H1 (cell line): ENCODE measurements around the gene SPTAN1. TPM values are rescaled to one million over a fixed set of nuclear protein-coding genes. Genes with fewer than 3 reads are reported as not detected.

Experiments used
- CTCF ChIA-PET: fragments of 300-600 bp; sonication (Branson Sonifier 250); formaldehyde crosslinking; loops from one replicate; lab custom pipeline; 2021; ENCODE audit not compliant: partially characterized antibody; lab: Charles Lee
- POLR2A ChIA-PET: fragments of 300-600 bp; sonication (Branson Sonifier 250); formaldehyde crosslinking; loops from one replicate; lab custom pipeline; 2021; ENCODE audit warnings: inconsistent platforms; ENCODE audit not compliant: partially characterized antibody; lab: Charles Lee
- DNase-seq, 2 experiments: peaks; one replicate each; pipeline versions ENCODE4 v3.0.0 to v3.0.0-alpha.2; 2010 to 2022; ENCODE audit warnings: low spot score in 2 of 2, low read depth in 1 of 2, mixed read lengths in 1 of 2
- FAIRE-seq: peaks from 2 replicates; lab custom pipeline; 2011; peaks lifted over from hg19 to GRCh38; lab: Jason Lieb, UNC
- H2AFZ ChIP-seq: 2 replicates; pipeline ENCODE4 v1.8.1; 2012; ENCODE audit warnings: low read length, inconsistent platforms
- H2AK5ac ChIP-seq: 2 replicates; pipeline ENCODE4 v1.6.1; 2013; ENCODE audit warnings: low read depth, low read length
- H2BK120ac ChIP-seq: replicated peaks from 2 replicates; pipeline ENCODE3; 2013; ENCODE audit warnings: low read depth, low read length, inconsistent platforms
- H2BK12ac ChIP-seq: 2 replicates; pipeline ENCODE4 v1.6.1; 2013; ENCODE audit warnings: low read depth, low read length
- H2BK15ac ChIP-seq: 2 replicates; pipeline ENCODE4 v1.6.1; 2013; ENCODE audit warnings: low read length
- H2BK20ac ChIP-seq: 2 replicates; pipeline ENCODE4 v1.6.1; 2013; ENCODE audit warnings: low read length
- H2BK5ac ChIP-seq: 2 replicates; pipeline ENCODE4 v1.6.1; 2013; ENCODE audit warnings: low read depth, low read length
- H3K14ac ChIP-seq: 2 replicates; pipeline ENCODE4 v1.6.1; 2013; ENCODE audit warnings: inconsistent platforms; ENCODE audit not compliant: insufficient read length
- H3K18ac ChIP-seq: 2 replicates; pipeline ENCODE4 v1.6.1; 2013; ENCODE audit warnings: low read length; ENCODE audit errors: extremely low read depth
- H3K23ac ChIP-seq: 2 replicates; pipeline ENCODE4 v1.6.1; 2013; ENCODE audit warnings: inconsistent platforms; ENCODE audit not compliant: insufficient read length
- H3K23me2 ChIP-seq: 2 replicates; pipeline ENCODE4 v1.6.1; 2013; ENCODE audit warnings: low read depth, low read length
- H3K27ac ChIP-seq: 2 replicates; pipeline ENCODE4 v1.6.1; 2011; ENCODE audit warnings: low read depth, low read length, inconsistent platforms
- H3K27me3 ChIP-seq, 4 experiments: replicated peaks in 1 of 4; 1 replicate in 1 of 4; 2 replicates in 3 of 4; pipeline versions ENCODE4 v1.6.1 to v1.8.1; 2011 to 2013; ENCODE audit warnings: low read length in 3 of 4, mild to moderate bottlenecking in 3 of 4, inconsistent platforms in 2 of 4, mixed read lengths in 2 of 4, moderate library complexity in 1 of 4; ENCODE audit not compliant: control insufficient read depth in 3 of 4, insufficient read depth in 3 of 4; ENCODE audit errors: extremely low read depth in 1 of 4
- H3K36me3 ChIP-seq, 4 experiments: 2 replicates each; pipeline versions ENCODE4 v1.6.1 to v1.8.1; 2011 to 2013; ENCODE audit warnings: mild to moderate bottlenecking in 4 of 4, low read length in 3 of 4, moderate library complexity in 2 of 4, control low read depth in 1 of 4, inconsistent platforms in 1 of 4; ENCODE audit not compliant: insufficient read depth in 4 of 4, control insufficient read depth in 2 of 4
- H3K4ac ChIP-seq: replicated peaks from 2 replicates; pipeline ENCODE3; 2013; ENCODE audit warnings: low read length, low read depth, mixed read lengths, inconsistent platforms; ENCODE audit not compliant: insufficient read length
- H3K4me1 ChIP-seq, 4 experiments: replicated peaks in 1 of 4; 1 replicate in 1 of 4; 2 replicates in 3 of 4; pipeline versions ENCODE4 v1.6.1 to v1.8.1; 2011 to 2013; ENCODE audit warnings: low read length in 3 of 4, inconsistent platforms in 2 of 4, mixed read lengths in 1 of 4; ENCODE audit not compliant: insufficient read depth in 4 of 4, control insufficient read depth in 3 of 4
- H3K4me2 ChIP-seq, 2 experiments: 2 replicates each; pipeline versions ENCODE4 v1.6.1 to v1.8.1; 2011 to 2013; ENCODE audit warnings: low read depth in 2 of 2, low read length in 2 of 2, control low read depth in 1 of 2, inconsistent platforms in 1 of 2, mild to moderate bottlenecking in 1 of 2; ENCODE audit not compliant: insufficient read depth in 1 of 2
- H3K4me3 ChIP-seq, 4 experiments: fragments of 200-600, 300-600 bp in 1 of 4; sonication (generic), shearing (Covaris generic), sonication (Bioruptor Twin) in 1 of 4; 2 replicates each; pipeline versions ENCODE4 v1.5.1 to v1.8.1; 2011 to 2016; ENCODE audit warnings: low read length in 4 of 4, low read depth in 3 of 4, control low read depth in 2 of 4, inconsistent platforms in 2 of 4, mild to moderate bottlenecking in 2 of 4, mixed read lengths in 1 of 4, moderate library complexity in 1 of 4; ENCODE audit not compliant: insufficient read depth in 2 of 4; ENCODE audit errors: extremely low read depth in 1 of 4
- H3K56ac ChIP-seq: replicated peaks from 2 replicates; pipeline ENCODE3; 2013; ENCODE audit warnings: low read depth, mild to moderate bottlenecking, mixed read lengths, low read length, inconsistent platforms; ENCODE audit not compliant: insufficient read length
- H3K79me1 ChIP-seq: 2 replicates; pipeline ENCODE4 v1.6.1; 2013; ENCODE audit warnings: low read depth, low read length, control low read depth
- H3K79me2 ChIP-seq, 2 experiments: 2 replicates each; pipeline versions ENCODE4 v1.6.1 to v1.8.1; 2012 to 2013; ENCODE audit warnings: low read length in 2 of 2, mild to moderate bottlenecking in 2 of 2, inconsistent platforms in 1 of 2; ENCODE audit not compliant: insufficient read depth in 2 of 2, control insufficient read depth in 1 of 2
- H3K9ac ChIP-seq, 4 experiments: replicated peaks in 1 of 4; 1 replicate in 1 of 4; 2 replicates in 3 of 4; pipeline versions ENCODE4 v1.6.1 to v1.8.1; 2011 to 2013; ENCODE audit warnings: low read depth in 3 of 4, low read length in 3 of 4, control low read depth in 2 of 4, mild to moderate bottlenecking in 2 of 4, moderate library complexity in 2 of 4, inconsistent platforms in 1 of 4; ENCODE audit errors: extremely low read depth in 1 of 4
- H3K9me3 ChIP-seq, 2 experiments: 2 replicates each; pipeline versions ENCODE4 v1.6.1 to v1.8.1; 2012 to 2013; ENCODE audit warnings: mild to moderate bottlenecking in 2 of 2, moderate library complexity in 2 of 2, control low read depth in 1 of 2, inconsistent platforms in 1 of 2, low read depth in 1 of 2, low read length in 1 of 2, mixed read lengths in 1 of 2; ENCODE audit not compliant: insufficient read depth in 2 of 2
- H4K20me1 ChIP-seq, 2 experiments: replicated peaks in 1 of 2; 2 replicates each; pipeline versions ENCODE3 to v1.8.1; 2011 to 2013; ENCODE audit warnings: inconsistent platforms in 2 of 2, low read length in 2 of 2, mild to moderate bottlenecking in 1 of 2; ENCODE audit not compliant: insufficient read depth in 2 of 2, control insufficient read depth in 1 of 2
- H4K5ac ChIP-seq: 2 replicates; pipeline ENCODE4 v1.6.1; 2013; ENCODE audit warnings: low read length, low read depth, mixed read lengths, inconsistent platforms; ENCODE audit not compliant: insufficient read length
- H4K8ac ChIP-seq: 2 replicates; pipeline ENCODE4 v1.8.0; 2013; ENCODE audit warnings: mild to moderate bottlenecking, moderate library complexity, low read length, inconsistent platforms; ENCODE audit not compliant: insufficient read depth; ENCODE audit errors: extremely low read depth
- H4K91ac ChIP-seq: replicated peaks from 2 replicates; pipeline ENCODE3; 2013; ENCODE audit warnings: low read length, mixed read lengths, inconsistent platforms; ENCODE audit not compliant: insufficient read length
- JUND ChIP-seq: IDR thresholded peaks from 2 replicates; pipeline ENCODE4 v1.6.1; 2011; ENCODE audit warnings: mild to moderate bottlenecking, improper control_type of control experiment, low read length
- KDM5A ChIP-seq: fragments of 200-600 bp; IDR thresholded peaks from 2 replicates; pipeline ENCODE4 v1.7.1; 2012; ENCODE audit warnings: mild to moderate bottlenecking, low read length, inconsistent platforms, mixed read lengths
- RBBP5 ChIP-seq: IDR thresholded peaks from 2 replicates; pipeline ENCODE4 v1.7.1; 2012; ENCODE audit warnings: low read depth, mild to moderate bottlenecking, inconsistent platforms, low read length, moderate library complexity, borderline replicate concordance
- WGBS, 2 experiments: shearing (Covaris generic) in 1 of 2; methylation state at CpG; one replicate each; pipeline versions ENCODE4 v1.1.6 to v1.1.7; 2013 to 2015; ENCODE audit warnings: low lambda C conversion rate in 2 of 2, mixed read lengths in 2 of 2, inconsistent platforms in 1 of 2, low coverage in 1 of 2, missing lambda C conversion rate in 1 of 2; ENCODE audit not compliant: insufficient replicate concordance in 2 of 2, insufficient coverage in 1 of 2, insufficient read length in 1 of 2; ENCODE audit errors: extremely low coverage in 1 of 2, missing lambda C conversion rate in 1 of 2; 5-methylcytosine and 5-hydroxymethylcytosine counted together
- polyA plus RNA-seq, 7 experiments: library from polyadenylated mRNA; depleted of rRNA in 3 of 7; stranded (reverse) in 5 of 7; unstranded in 2 of 7; fragments of >200 nt in 5 of 7; fragments of 200-250 nt in 2 of 7; gene quantifications; 1 replicate in 5 of 7; 2 replicates in 1 of 7; 4 replicates in 1 of 7; pipeline versions ENCODE4 v1.2.1 to v1.2.3, GENCODE V29; 2011 to 2013; ENCODE audit warnings: missing spikeins in 2 of 7, mixed read lengths in 2 of 7
- total RNA-seq: library from RNA; stranded (reverse); fragmentation: NEBNext Ultra II Directional; extraction: Animal tissue kit (Norgen Biotek cat#: 25700); gene quantifications from 2 replicates; pipeline ENCODE4 v1.2.1, GENCODE V29; 2021

Gene SPTAN1
- total and polyA plus RNA-seq, 2 of the 8 experiments (the other 6 are each of a cell fraction or from before 2014, with no cell fraction given), result 182 to 216 TPM

DNA sequence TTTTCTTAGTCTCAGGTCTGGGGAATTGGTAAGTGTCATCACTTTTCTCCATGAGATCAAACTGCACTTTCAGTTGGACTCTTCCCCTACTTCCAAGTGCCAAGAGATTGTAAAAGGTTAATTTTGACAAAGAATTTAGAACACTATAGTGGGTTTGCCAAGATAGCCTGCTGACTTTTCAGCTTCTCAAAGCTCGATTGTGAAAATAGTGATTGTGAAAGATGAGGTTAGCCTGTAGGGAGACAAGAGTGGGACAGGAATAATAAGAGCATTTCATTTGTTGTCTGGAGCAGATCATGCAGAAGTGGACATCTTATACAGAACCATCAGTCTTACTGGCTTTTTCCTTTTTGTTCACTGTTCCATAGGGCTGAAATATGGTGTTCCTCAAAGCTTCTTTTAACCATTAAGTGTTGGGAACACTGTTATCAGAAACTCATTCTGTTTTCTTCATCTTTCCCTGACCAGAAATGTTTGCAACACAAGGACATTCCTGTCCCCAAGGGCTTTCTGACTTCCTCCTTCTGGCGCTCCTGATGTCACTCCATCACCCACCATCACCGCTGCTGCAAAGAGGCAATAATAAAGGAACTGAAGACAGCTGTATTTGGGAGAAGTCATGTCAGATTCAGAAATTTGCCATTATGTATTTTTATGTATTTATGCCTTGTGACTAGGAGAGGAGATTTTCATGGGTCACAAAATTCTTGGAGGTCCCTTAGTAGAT lies 11.6 kb upstream of the SPTAN1 start:
- no peak overlapping the region for H2BK20ac ChIP-seq
- H3K36me3 ChIP-seq, result peaks cover 8 to 24% (median 15%) of the 10 kb centered on the region in 4 experiments; a peak in 5 of 8 replicates
- no peak overlapping the region for H3K4me3 ChIP-seq
- H3K27ac ChIP-seq, result no peak overlapping the region
- H2AFZ ChIP-seq, result no peak overlapping the region
- H2BK12ac ChIP-seq, result no peak overlapping the region
- H2BK5ac ChIP-seq, result no peak overlapping the region
- no peaks in the 10 kb centered on the region for H4K20me1 ChIP-seq
- ChIA-PET POLR2A (interaction anchor here (7.2 kb wide), 1 partner anchor 12 kb away, joined by 56 read pairs; the partner anchor contains the start of gene SPTAN1), CTCF (interaction anchor here (0.8 to 1.3 kb wide), 3 partner anchors 9 to 102 kb away, joined by 3 read pairs; no protein-coding TSS in a partner anchor)
- H3K23me2 ChIP-seq, result no peaks in the 10 kb centered on the region
- 85% methylated on average over 3 of the region's 3 CpGs; no CpG with 5 or more reads in 1 of the 2 experiments for WGBS, 2 experiments
- no peaks in the 10 kb centered on the region for H3K4me1 ChIP-seq
- H3K56ac ChIP-seq, result no peak overlapping the region
- no peaks in the 10 kb centered on the region for H3K79me1 ChIP-seq
- no peak overlapping the region for H4K91ac ChIP-seq
- H3K9me3 ChIP-seq, result no peaks in the 10 kb centered on the region
- H3K18ac ChIP-seq, result no peak overlapping the region
- no peak overlapping the region for H3K23ac ChIP-seq
- FAIRE-seq (no peak), DNase-seq (no peak)
- no peak overlapping the region for H2BK120ac ChIP-seq
- no peak overlapping the region for H3K4ac ChIP-seq
- H3K9ac ChIP-seq, result no peak overlapping the region
- no peak overlapping the region for H4K5ac ChIP-seq
- no peak overlapping the region for H2AK5ac ChIP-seq
- no peak overlapping the region for H2BK15ac ChIP-seq
- H4K8ac ChIP-seq, result no peak overlapping the region
- no peak for TF ChIP-seq KDM5A
- TF ChIP-seq JUND, result no peak
- TF ChIP-seq RBBP5, result no peak
- no peaks in the 10 kb centered on the region for H3K27me3 ChIP-seq
- no peak overlapping the region for H3K14ac ChIP-seq
- H3K79me2 ChIP-seq, result no peaks in the 10 kb centered on the region
- H3K4me2 ChIP-seq, result no peak overlapping the region
